Immature natural killer cell (primary cell): ENCODE data around the gene E2F7. TPM values are rescaled to one million over a fixed set of nuclear protein-coding genes. Genes with fewer than 3 reads are reported as not detected.

Experiments used
- DNase-seq, 3 donors: peaks; one replicate each; pipeline ENCODE4 v3.0.0; 2022; ENCODE audit warnings: mixed read lengths in 1 of 3
- H3K27ac Mint-ChIP-seq, 6 donors: one replicate each; pipeline ENCODE4 v1.8.0; 2020; ENCODE audit warnings: mixed read lengths in 6 of 6, mild to moderate bottlenecking in 5 of 6, inconsistent platforms in 4 of 6, moderate library complexity in 3 of 6
- H3K27me3 Mint-ChIP-seq, 3 donors: one replicate each; pipeline ENCODE4 v1.8.0; 2020 to 2021; ENCODE audit warnings: low read depth in 3 of 3, mild to moderate bottlenecking in 3 of 3, mixed read lengths in 3 of 3, moderate library complexity in 3 of 3, inconsistent platforms in 1 of 3
- H3K36me3 Mint-ChIP-seq, 3 donors: one replicate each; pipeline ENCODE4 v1.8.0; 2020; ENCODE audit warnings: mixed read lengths in 3 of 3, inconsistent platforms in 2 of 3, mild to moderate bottlenecking in 2 of 3
- H3K4me1 Mint-ChIP-seq, 2 donors: one replicate each; pipeline ENCODE4 v1.8.0; 2020; ENCODE audit warnings: inconsistent platforms in 2 of 2, mild to moderate bottlenecking in 2 of 2, mixed read lengths in 2 of 2, moderate library complexity in 1 of 2
- H3K4me3 Mint-ChIP-seq, 5 donors: one replicate each; pipeline ENCODE4 v1.8.0; 2020; ENCODE audit warnings: mild to moderate bottlenecking in 5 of 5, mixed read lengths in 5 of 5, inconsistent platforms in 3 of 5, moderate library complexity in 3 of 5
- H3K9me3 Mint-ChIP-seq, 6 donors: one replicate each; pipeline ENCODE4 v1.8.0; 2020; ENCODE audit warnings: mild to moderate bottlenecking in 6 of 6, mixed read lengths in 6 of 6, inconsistent platforms in 4 of 6, moderate library complexity in 3 of 6
- polyA plus RNA-seq, 3 donors: library from polyadenylated mRNA; unstranded; fragments of 300-500 nt; fragmentation: Illumina TruSeq; gene quantifications; one replicate each; pipeline ENCODE4 v1.2.3, GENCODE V29; 2021

E2F7 gene
- polyA plus RNA-seq, 3 donors from 2014 or later, result 0.04 to 0.16 TPM; not detected in 1

- Mint-ChIP-seq H3K4me1 (peaks cover under 1 to 2% of the 10 kb centered on the region in 2 donors), H3K9me3 (no peaks in the 10 kb centered on the region), H3K4me3 (no peak overlapping the region)
Measured at GRCh38 chr12:77054851-77055250, 10.5 kb downstream of the E2F7 start.

DNA sequence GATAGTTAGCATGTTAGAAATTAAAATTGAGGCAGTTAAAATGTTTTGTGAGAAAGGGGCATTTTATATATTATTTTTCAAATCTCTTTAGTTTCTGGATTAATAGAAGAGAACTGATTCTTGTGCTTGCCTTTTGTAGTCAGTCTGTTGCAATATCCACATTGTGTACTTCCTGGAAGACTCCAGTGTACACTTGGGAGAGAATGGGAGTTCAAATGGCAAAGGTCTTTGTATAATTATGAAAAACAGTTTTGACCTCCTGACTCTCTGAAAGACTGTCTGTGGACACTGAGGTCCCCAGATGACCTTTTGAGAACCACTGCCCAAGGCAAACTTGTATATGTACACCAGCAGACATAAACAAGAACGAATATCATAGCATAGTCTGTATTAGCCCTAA, 12.1 kb downstream of the E2F7 start:
- DNase-seq, result no peak
- Mint-ChIP-seq H3K36me3 (no peaks in the 10 kb centered on the region), H3K27ac (no peak overlapping the region), H3K4me1 (peaks cover 0 to 2% of the 10 kb centered on the region in 2 donors), H3K4me3 (no peak overlapping the region), H3K27me3 (peaks cover 0 to 3% (median 0%) of the 10 kb centered on the region in 3 donors), H3K9me3 (no peaks in the 10 kb centered on the region)

More at GRCh38 chr12:77054851-77055250, 10.5 kb downstream of the E2F7 start:
- Mint-ChIP-seq H3K36me3 (no peaks in the 10 kb centered on the region), H3K27ac (no peak overlapping the region), H3K27me3 (no peaks in the 10 kb centered on the region)
- no peak for DNase-seq

DNA sequence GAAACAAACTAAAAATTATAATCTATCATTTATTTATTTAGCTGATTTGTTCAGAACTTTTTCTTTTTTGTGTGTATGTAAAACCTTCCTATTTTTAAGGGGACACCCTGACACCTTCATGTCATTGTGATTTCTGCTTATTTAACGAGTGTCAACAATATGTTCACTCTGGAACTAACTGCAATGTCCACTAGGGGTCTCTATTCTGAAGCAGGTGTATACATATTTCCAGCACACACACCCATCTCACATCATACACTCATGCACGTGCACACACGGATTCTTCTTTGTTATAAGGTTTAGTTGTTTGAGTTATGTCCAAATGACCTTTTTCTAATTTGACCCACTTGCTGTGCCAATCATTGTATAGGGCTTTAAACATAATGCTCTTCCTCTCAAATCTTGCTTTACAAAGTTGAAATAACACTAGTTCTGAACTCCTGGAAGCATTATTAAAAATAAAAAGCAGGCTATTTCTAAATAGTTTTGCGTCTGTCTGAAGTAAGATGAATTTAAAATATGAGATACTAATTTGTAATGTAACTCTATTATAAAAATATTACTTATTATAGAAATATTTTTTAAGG, 15.5 kb downstream of the E2F7 start:
- peak; percentile 15 to 39 (median 27) for DNase-seq
- no peak overlapping the region for H3K27ac Mint-ChIP-seq
- peaks cover 0 to 2% of the 10 kb centered on the region in 2 donors for H3K4me1 Mint-ChIP-seq
- H3K27me3 Mint-ChIP-seq, result peaks cover 0 to 3% (median 0%) of the 10 kb centered on the region in 3 donors
- no peaks in the 10 kb centered on the region for H3K36me3 Mint-ChIP-seq
- H3K9me3 Mint-ChIP-seq, result no peaks in the 10 kb centered on the region
- no peak overlapping the region for H3K4me3 Mint-ChIP-seq

DNA sequence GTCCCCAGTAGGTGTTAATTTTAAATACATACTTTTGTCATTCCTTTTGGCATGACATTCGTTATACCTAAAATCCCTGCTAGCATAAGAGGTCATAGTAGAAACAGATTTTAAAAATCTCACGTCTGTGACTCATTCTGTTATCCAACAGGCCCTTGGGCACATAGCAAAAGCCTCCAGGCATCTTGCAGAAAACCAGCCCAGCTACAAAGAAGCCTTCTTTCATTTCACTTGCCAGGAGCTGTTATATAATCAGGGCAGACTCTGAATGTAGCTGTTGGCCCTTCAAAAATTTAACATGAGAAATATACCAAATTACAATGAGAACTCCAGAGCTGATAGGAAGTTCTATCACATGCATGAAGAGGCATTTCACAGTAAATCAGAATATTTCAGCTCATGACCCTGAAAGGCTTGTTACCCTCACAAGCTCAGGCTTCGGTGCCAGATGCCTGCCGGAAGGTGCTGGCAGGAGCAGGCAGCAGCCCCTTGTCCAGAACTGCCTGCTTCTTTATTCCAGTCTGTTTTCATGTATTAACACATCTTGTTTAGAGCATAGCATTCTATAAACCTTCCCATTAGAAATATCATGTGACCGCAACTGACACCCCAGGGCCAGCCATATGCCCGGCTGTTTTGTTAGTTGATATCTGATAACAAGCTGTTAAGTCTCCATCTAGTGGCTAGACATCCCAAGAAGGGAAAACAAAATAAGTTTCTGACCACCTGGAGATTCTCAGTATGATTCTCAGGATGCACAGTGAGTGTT, 17.8 kb downstream of the E2F7 start:
- no peaks in the 10 kb centered on the region for H3K36me3 Mint-ChIP-seq
- no peak overlapping the region for H3K27ac Mint-ChIP-seq
- no peak overlapping the region for H3K4me3 Mint-ChIP-seq
- DNase-seq, result no peak
- peaks cover 0 to 3% (median 2%) of the 10 kb centered on the region in 3 donors for H3K27me3 Mint-ChIP-seq
- H3K4me1 Mint-ChIP-seq, result peaks cover 0 to 2% of the 10 kb centered on the region in 2 donors
- no peaks in the 10 kb centered on the region for H3K9me3 Mint-ChIP-seq

- no peak overlapping the region for H3K4me3 Mint-ChIP-seq
- H3K9me3 Mint-ChIP-seq, result no peaks in the 10 kb centered on the region
- H3K27me3 Mint-ChIP-seq, result peaks cover 0 to 3% (median 2%) of the 10 kb centered on the region in 3 donors
- no peak overlapping the region for H3K27ac Mint-ChIP-seq
- H3K4me1 Mint-ChIP-seq, result peaks cover 0 to 2% of the 10 kb centered on the region in 2 donors
- DNase-seq, result no peak
- H3K36me3 Mint-ChIP-seq, result peaks cover 0 to 6% (median 0%) of the 10 kb centered on the region in 3 donors
Measured at GRCh38 chr12:77046468-77046867, 18.9 kb downstream of the E2F7 start.

- Mint-ChIP-seq H3K27ac (no peak overlapping the region), H3K27me3 (peaks cover 0 to 3% (median 2%) of the 10 kb centered on the region in 3 donors), H3K36me3 (peaks cover 0 to 14% (median 0%) of the 10 kb centered on the region in 3 donors), H3K4me3 (no peak overlapping the region), H3K4me1 (peaks cover 0 to 2% of the 10 kb centered on the region in 2 donors), H3K9me3 (no peaks in the 10 kb centered on the region)
- DNase-seq, result no peak
Measured at GRCh38 chr12:77045183-77045582, 20.2 kb downstream of the E2F7 start.

DNA sequence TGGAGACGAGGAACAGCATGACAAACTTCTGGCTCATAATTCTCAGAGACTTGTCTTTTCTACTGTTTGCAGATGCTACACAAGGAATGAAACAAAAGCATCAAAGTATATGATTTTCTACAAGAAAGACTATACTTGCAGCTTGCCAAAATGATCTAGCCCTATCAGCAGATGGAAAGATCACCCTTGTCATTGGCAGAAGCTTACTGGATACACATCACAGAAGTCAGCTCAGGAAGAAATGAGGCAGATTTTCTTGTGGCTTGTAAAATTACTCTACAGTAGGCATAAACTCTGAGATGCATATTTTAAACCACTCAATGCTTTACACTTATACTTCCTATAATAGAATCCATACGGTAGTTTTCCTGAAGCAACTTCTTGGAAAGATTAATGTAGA, 20.6 kb downstream of the E2F7 start:
- Mint-ChIP-seq H3K27me3 (peaks cover 0 to 3% (median 2%) of the 10 kb centered on the region in 3 donors), H3K4me1 (no peaks in the 10 kb centered on the region)

DNA sequence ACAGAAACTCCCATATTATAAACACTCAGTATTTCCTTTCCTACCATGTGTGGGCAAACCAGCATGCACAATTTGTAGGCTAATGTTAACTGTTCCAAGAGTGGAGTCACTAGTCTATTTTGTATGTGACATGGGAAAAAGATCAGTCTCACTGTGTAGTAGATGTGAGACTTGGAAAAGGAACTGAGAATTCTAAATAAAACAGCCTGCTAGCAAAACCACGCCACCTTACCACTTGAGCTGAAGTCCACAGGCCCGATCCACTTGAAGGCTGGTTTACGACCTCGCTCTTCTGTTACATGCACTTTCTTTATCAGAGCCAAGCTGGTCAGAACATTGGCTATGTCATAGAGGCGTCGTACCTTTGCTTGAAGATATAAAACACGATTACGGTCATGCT, 22.5 kb downstream of the E2F7 start:
- H3K36me3 Mint-ChIP-seq, result peaks cover 0 to 29% (median 0%) of the 10 kb centered on the region in 3 donors
- H3K4me3 Mint-ChIP-seq, result no peak overlapping the region
- H3K27me3 Mint-ChIP-seq, result peaks cover 0 to 2% (median 0%) of the 10 kb centered on the region in 3 donors
- H3K27ac Mint-ChIP-seq, result no peak overlapping the region
- H3K9me3 Mint-ChIP-seq, result peaks cover 0 to 4% (median 0%) of the 10 kb centered on the region in 6 donors
- no peaks in the 10 kb centered on the region for H3K4me1 Mint-ChIP-seq
- DNase-seq, result no peak

More for the DNA sequence above, 20.6 kb downstream of the E2F7 start:
- no peak overlapping the region for H3K27ac Mint-ChIP-seq
- H3K36me3 Mint-ChIP-seq, result peaks cover 0 to 15% (median 0%) of the 10 kb centered on the region in 3 donors
- H3K9me3 Mint-ChIP-seq, result no peaks in the 10 kb centered on the region
- H3K4me3 Mint-ChIP-seq, result no peak overlapping the region
- no peak for DNase-seq

DNA sequence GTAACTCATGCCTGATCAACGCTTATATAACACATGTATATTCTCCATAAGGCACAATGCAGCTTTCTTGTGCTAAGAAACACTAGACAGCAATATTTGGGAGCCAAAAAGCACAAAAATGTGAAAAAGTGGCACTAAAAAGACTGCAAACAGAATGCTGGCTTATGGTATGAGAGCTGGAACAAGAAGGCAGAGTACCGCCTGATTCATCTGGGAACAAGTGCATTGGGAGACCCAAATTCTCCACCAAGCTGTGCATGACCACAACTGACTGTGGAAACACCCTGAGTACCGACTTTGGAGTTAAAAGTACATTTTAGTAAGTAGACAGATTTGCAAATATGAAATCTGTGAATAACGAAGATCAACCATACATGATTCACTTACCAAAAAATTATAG, 25.1 kb downstream of the E2F7 start:
- Mint-ChIP-seq H3K4me1 (no peaks in the 10 kb centered on the region), H3K9me3 (peaks cover 0 to 4% (median 0%) of the 10 kb centered on the region in 6 donors), H3K36me3 (peaks cover 0 to 42% (median 6%) of the 10 kb centered on the region in 3 donors), H3K27ac (no peak overlapping the region), H3K4me3 (no peak overlapping the region), H3K27me3 (peaks cover 0 to 2% (median 0%) of the 10 kb centered on the region in 3 donors)
- no peak for DNase-seq

GRCh38 chr12:77035226-77035625, 30.1 kb downstream of the E2F7 start:
- Mint-ChIP-seq H3K27ac (no peak overlapping the region), H3K4me3 (no peak overlapping the region), H3K4me1 (no peaks in the 10 kb centered on the region), H3K27me3 (no peaks in the 10 kb centered on the region), H3K36me3 (peaks cover 0 to 35% (median 6%) of the 10 kb centered on the region in 3 donors), H3K9me3 (peaks cover 0 to 4% (median 0%) of the 10 kb centered on the region in 6 donors)
- DNase-seq, result no peak

- Mint-ChIP-seq H3K27me3 (no peaks in the 10 kb centered on the region), H3K4me1 (no peaks in the 10 kb centered on the region), H3K36me3 (peaks cover 0 to 28% (median 6%) of the 10 kb centered on the region in 3 donors), H3K4me3 (no peak overlapping the region), H3K9me3 (peaks cover 0 to 2% (median 0%) of the 10 kb centered on the region in 6 donors), H3K27ac (no peak overlapping the region)
- no peak for DNase-seq
Measured at GRCh38 chr12:77033658-77034536, 31.5 kb downstream of the E2F7 start.

DNA sequence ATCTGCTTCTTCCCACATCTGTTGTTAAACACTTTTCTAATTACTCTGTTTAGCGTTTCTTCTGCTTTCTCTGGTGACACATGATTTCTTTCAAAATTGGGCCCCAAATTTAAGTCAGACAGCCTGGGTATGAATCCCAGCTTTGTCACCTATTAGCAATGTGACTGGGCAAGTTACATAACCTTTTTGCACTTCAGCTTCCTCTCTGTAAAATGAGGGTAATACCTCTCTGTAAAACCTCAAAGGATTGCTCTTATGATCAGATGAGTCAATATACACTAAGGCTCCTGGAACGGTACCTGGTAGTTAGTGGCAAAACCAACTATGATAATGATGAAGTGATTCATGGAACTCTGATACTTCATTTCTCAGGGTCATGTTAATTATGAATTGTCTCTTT, 33.0 kb downstream of the E2F7 start:
- no peak for DNase-seq
- peaks cover 0 to 16% (median 6%) of the 10 kb centered on the region in 3 donors for H3K36me3 Mint-ChIP-seq
- H3K27me3 Mint-ChIP-seq, result no peaks in the 10 kb centered on the region
- H3K4me1 Mint-ChIP-seq, result no peaks in the 10 kb centered on the region
- H3K9me3 Mint-ChIP-seq, result no peaks in the 10 kb centered on the region
- peak overlapping the region in 1 of 6 donors; percentile 28 for H3K27ac Mint-ChIP-seq
- no peak overlapping the region for H3K4me3 Mint-ChIP-seq

DNA sequence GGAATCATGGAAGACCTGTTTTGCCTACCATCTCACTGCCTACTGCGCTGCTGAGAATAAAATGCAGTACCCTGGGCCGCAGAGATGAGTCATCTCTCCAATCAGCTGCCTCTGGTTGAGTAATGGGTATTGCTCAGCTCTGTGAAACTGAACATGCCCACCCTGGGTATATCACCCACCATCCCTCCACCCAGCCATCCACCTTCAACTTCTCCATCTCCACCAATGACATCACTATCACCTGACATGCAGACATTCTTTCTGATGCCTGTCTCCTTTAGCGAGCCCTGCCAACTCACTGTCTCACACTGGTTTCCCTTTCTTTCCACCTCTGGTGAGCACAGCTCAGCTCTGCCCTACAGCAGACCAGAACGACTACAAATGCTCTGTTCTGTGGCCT, 33.6 kb downstream of the E2F7 start:
- Mint-ChIP-seq H3K27me3 (no peaks in the 10 kb centered on the region), H3K9me3 (no peaks in the 10 kb centered on the region), H3K4me3 (no peak overlapping the region), H3K4me1 (no peaks in the 10 kb centered on the region), H3K27ac (peak overlapping the region in 1 of 6 donors; percentile 28), H3K36me3 (peaks cover 0 to 12% (median 6%) of the 10 kb centered on the region in 3 donors)
- no peak for DNase-seq
